ENCODE data around the gene VANGL1. TPM values are rescaled to one million over a fixed set of nuclear protein-coding genes. Genes with fewer than 3 reads are reported as not detected.

The VANGL1 gene
- total RNA-seq, 4 donors from 2014 or later = 14.3 to 20.4 (median 17.3) TPM

GRCh38 chr1:115670476-115671175 lies 28.9 kb downstream of the VANGL1 start:
- Histone ChIP-seq H3K36me3 (peaks cover 0 to 39% (median 0%) of the 10 kb centered on the region in 3 donors), H3K4me3 (no peak overlapping the region), H3K27ac (peak overlapping the region; percentile 63 to 76 (median 69)), H3K4me1 (peaks cover 19 to 78% (median 31%) of the 10 kb centered on the region in 3 donors), H3K27me3 (no peaks in the 10 kb centered on the region), H3K9me3 (no peaks in the 10 kb centered on the region)
- TF ChIP-seq, protein P1, sequence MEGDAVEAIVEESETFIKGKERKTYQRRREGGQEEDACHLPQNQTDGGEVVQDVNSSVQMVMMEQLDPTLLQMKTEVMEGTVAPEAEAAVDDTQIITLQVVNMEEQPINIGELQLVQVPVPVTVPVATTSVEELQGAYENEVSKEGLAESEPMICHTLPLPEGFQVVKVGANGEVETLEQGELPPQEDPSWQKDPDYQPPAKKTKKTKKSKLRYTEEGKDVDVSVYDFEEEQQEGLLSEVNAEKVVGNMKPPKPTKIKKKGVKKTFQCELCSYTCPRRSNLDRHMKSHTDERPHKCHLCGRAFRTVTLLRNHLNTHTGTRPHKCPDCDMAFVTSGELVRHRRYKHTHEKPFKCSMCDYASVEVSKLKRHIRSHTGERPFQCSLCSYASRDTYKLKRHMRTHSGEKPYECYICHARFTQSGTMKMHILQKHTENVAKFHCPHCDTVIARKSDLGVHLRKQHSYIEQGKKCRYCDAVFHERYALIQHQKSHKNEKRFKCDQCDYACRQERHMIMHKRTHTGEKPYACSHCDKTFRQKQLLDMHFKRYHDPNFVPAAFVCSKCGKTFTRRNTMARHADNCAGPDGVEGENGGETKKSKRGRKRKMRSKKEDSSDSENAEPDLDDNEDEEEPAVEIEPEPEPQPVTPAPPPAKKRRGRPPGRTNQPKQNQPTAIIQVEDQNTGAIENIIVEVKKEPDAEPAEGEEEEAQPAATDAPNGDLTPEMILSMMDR (IDR thresholded peaks at IDR 0.05) = no peak
- no peak for TF ChIP-seq POLR2A (IDR thresholded peaks at IDR 0.05)
- no peak for DNase-seq
- intact Hi-C loops (cut with DNase I) = no loop called here
- 50 to 51% methylated on average over 8 to 14 of the region's 14 CpGs for WGBS, 2 donors

DNA sequence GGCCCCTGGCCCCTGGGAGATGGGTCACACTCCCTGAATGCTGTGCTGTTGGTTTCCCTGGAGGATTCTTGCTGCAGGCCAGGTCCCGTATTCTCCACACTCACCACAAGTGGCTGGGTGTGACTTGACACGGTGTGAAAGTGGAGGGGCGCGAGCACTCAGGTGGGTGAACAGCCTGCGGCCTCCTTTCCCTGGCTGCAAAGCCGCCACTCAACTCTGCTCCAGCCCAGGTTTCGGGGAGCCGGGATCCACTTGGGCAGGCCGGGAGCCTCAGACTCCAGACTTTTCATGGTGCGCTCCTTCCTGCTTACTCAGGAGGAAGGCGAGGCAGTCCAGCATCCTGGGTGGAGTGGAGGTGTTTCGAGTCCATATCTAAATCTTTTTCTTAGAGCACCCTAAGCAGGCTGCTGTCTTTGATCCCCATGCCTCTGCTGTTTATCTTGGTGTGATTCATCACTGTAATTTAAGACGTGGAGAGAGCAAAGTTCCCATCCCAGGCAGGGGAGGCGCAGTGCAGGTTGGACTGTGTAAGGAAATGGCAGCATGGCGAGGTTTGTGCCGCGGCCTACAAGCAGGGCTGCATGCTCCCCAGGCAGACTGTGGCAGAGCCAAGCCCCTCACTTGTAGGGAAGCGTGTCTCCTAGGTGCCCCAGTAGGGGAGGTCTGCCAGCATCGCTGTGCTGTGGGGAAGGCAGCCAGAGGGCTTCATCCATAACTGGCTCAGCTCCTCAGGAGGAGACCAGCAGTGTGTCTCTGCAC lies 29.6 kb downstream of the VANGL1 start:
- Histone ChIP-seq H3K27ac (peak overlapping the region; percentile 63 to 76 (median 69)), H3K36me3 (peaks cover 0 to 32% (median 0%) of the 10 kb centered on the region in 3 donors), H3K4me3 (no peak overlapping the region), H3K9me3 (no peaks in the 10 kb centered on the region), H3K27me3 (no peaks in the 10 kb centered on the region), H3K4me1 (peaks cover 17 to 78% (median 36%) of the 10 kb centered on the region in 3 donors)
- no peak for DNase-seq
- no peak for TF ChIP-seq POLR2A (IDR thresholded peaks at IDR 0.05)
- TF ChIP-seq, protein P1 (IDR thresholded peaks at IDR 0.05) = peak in 1 of 6 experiments; percentile 24
- intact Hi-C loops (cut with DNase I) = no loop called here
- WGBS, 2 donors = 38 to 46% methylated on average over 11 to 13 of the region's 19 CpGs

DNA sequence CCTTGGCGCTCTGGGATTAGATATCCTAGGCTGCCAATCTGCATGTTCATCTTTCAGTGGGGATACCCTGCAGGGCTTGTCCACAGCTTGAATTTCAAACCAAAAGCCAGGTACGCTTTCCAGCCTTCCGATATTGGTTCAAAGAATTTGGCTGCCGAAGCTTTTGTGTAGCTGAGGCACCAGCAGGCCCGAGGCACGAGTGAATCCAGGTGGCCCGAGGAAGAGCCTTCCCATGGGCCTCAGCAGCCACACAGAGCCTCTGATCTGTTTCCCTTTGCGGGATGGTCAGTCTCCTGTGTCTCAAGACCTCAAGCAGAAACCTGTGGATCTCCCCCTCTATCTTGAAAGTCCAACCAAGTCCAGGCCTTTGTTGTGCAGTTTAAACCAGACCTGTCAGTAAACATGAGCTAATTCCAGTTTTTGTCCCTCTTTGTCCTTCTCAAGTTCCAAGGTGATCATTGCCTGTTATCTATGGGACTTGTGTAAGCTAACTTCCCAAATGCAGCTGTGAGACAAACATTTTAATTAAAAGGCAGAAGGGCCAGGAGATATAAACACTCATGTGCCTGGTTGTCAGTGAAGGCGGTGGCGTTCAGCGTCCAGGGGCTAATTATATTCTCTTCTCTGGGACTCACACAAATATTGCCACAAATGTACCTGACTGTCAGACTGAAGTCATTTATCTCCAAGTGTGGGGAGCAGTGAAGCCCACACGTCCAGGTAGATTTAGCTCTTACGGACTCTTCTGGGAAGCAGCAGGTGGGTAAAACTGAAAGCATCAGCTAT lies 30.6 kb downstream of the VANGL1 start:
- no peaks in the 10 kb centered on the region for H3K9me3 ChIP-seq
- H3K4me1 ChIP-seq = peaks cover 12 to 78% (median 38%) of the 10 kb centered on the region in 3 donors
- TF ChIP-seq POLR2A (IDR thresholded peaks at IDR 0.05) = no peak
- TF ChIP-seq, protein P1 (IDR thresholded peaks at IDR 0.05) = no peak
- WGBS, 2 donors = 80 to 84% methylated on average over 4 to 11 of the region's 13 CpGs
- no peaks in the 10 kb centered on the region for H3K27me3 ChIP-seq
- H3K27ac ChIP-seq = peak overlapping the region in 3 of 4 donors; percentile 16 to 76 (median 30)
- intact Hi-C loops (cut with DNase I) = no loop called here
- no peak overlapping the region for H3K4me3 ChIP-seq
- peaks cover 0 to 28% (median 0%) of the 10 kb centered on the region in 3 donors for H3K36me3 ChIP-seq
- DNase-seq = no peak

- Histone ChIP-seq H3K4me1 (peaks cover 19 to 75% (median 46%) of the 10 kb centered on the region in 3 donors), H3K36me3 (peaks cover 0 to 7% (median 0%) of the 10 kb centered on the region in 3 donors), H3K27me3 (no peaks in the 10 kb centered on the region), H3K4me3 (no peak overlapping the region), H3K27ac (peak overlapping the region; percentile 56 to 84 (median 74)), H3K9me3 (no peaks in the 10 kb centered on the region)
- TF ChIP-seq, protein P1 (IDR thresholded peaks at IDR 0.05) = no peak
- no peak for TF ChIP-seq POLR2A (IDR thresholded peaks at IDR 0.05)
- intact Hi-C loops (cut with DNase I) = no loop called here
- 38 to 53% methylated on average over 6 to 7 of the region's 7 CpGs for WGBS, 2 donors
- DNase-seq = no peak
These were observed 34.9 kb downstream of the VANGL1 start for GRCh38 chr1:115676498-115677181.

All from esophagus squamous epithelium (tissue), 5 donors.